Tibial artery (tissue), 4 donors: Measurements from ENCODE around the gene PDHB.
"Not testable (repeated sequence)": the region's sequence is repeated elsewhere in the genome, so short reads cannot be mapped to it uniquely, and the experiment has no call there.

Source experiments
- DNase-seq, 2 donors: peaks; one replicate each; pipeline ENCODE4 v3.0.0-alpha.2; 2019
- H3K27ac ChIP-seq, 2 donors: fragments of 200-600 bp; sonication (generic) in 1 of 2; 1 replicate in 1 of 2; 2 replicates in 1 of 2; pipeline ENCODE4 v1.5.1; 2018 to 2019; ENCODE audit warnings: mild to moderate bottlenecking in 1 of 2
- H3K27me3 ChIP-seq, 2 donors: fragments of 200-600 bp; sonication (generic) in 1 of 2; one replicate each; pipeline versions ENCODE4 v1.5.1 to v1.6.0; 2016 to 2019
- H3K36me3 ChIP-seq, 3 donors: fragments of 200-600 bp; sonication (generic) in 2 of 3; one replicate each; pipeline ENCODE4 v1.5.1; 2016 to 2019; ENCODE audit warnings: mild to moderate bottlenecking in 2 of 3
- H3K4me1 ChIP-seq, 4 donors: fragments of 200-600 bp; sonication (generic) in 2 of 4; 1 replicate in 3 of 4; 2 replicates in 1 of 4; pipeline ENCODE4 v1.5.1; 2016 to 2019
- H3K4me3 ChIP-seq, 2 donors: fragments of 200-600 bp; sonication (generic) in 1 of 2; 1 replicate in 1 of 2; 2 replicates in 1 of 2; pipeline ENCODE4 v1.5.1; 2018 to 2019; ENCODE audit warnings: mild to moderate bottlenecking in 2 of 2
- H3K9me3 ChIP-seq, 3 donors: fragments of 200-600 bp; sonication (generic) in 1 of 3; one replicate each; pipeline ENCODE4 v1.5.1; 2016 to 2019
- intact Hi-C: fragments of 100-400 bp; cut with DNase I; formaldehyde crosslinking; loops from one replicate; pipeline ENCODE4 v1.15.0; 2023; ENCODE audit warnings: low total_unique reads
- TF ChIP-seq, protein P1 (sequence below), 2 experiments: fragments of 200-600 bp in 1 of 2; fragments of 450-650 bp in 1 of 2; IDR thresholded peaks; one replicate each; pipeline ENCODE4 v1.5.1; 2017 to 2019; ENCODE audit warnings: antibody characterized with exemption in 2 of 2, mild to moderate bottlenecking in 1 of 2, moderate library complexity in 1 of 2

Gene PDHB

GRCh38 chr3:58459160-58459559 is 25.5 kb upstream of the PDHB start:
- H3K27me3 ChIP-seq, result no peaks in the 10 kb centered on the region
- H3K4me3 ChIP-seq, result no peak overlapping the region
- H3K36me3 ChIP-seq, result peaks cover 0 to 3% (median 0%) of the 10 kb centered on the region in 3 donors
- intact Hi-C loops, result no loop called here
- H3K4me1 ChIP-seq, result peaks cover 0 to 10% (median 1%) of the 10 kb centered on the region in 4 donors
- DNase-seq, result no peak
- no peak overlapping the region for H3K27ac ChIP-seq
- TF ChIP-seq, protein P1, sequence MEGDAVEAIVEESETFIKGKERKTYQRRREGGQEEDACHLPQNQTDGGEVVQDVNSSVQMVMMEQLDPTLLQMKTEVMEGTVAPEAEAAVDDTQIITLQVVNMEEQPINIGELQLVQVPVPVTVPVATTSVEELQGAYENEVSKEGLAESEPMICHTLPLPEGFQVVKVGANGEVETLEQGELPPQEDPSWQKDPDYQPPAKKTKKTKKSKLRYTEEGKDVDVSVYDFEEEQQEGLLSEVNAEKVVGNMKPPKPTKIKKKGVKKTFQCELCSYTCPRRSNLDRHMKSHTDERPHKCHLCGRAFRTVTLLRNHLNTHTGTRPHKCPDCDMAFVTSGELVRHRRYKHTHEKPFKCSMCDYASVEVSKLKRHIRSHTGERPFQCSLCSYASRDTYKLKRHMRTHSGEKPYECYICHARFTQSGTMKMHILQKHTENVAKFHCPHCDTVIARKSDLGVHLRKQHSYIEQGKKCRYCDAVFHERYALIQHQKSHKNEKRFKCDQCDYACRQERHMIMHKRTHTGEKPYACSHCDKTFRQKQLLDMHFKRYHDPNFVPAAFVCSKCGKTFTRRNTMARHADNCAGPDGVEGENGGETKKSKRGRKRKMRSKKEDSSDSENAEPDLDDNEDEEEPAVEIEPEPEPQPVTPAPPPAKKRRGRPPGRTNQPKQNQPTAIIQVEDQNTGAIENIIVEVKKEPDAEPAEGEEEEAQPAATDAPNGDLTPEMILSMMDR (IDR thresholded peaks at IDR 0.05), result no peak
- peaks cover 0 to 20% (median 12%) of the 10 kb centered on the region in 3 donors for H3K9me3 ChIP-seq

DNA sequence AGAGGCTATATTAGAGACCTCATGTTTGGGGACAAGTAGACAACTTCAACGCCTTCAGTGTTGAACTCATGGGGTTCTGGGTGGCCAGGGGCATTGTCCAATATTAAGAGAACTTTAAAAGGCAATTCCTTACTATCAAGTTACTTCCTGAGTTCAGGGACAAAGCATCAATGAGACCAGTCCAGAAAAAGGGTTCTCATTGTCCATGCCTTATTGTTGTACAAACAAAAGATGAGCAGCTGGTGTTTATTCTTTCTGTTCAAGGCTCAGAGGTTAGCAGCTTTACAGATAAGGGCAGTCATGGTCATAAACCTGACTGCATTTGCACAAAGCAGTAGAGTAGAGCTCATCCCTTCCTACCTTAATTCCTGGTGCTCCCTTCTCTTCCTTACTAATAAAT is 18.5 kb upstream of the PDHB start:
- Histone ChIP-seq H3K27ac (no peak overlapping the region), H3K4me3 (no peak overlapping the region), H3K36me3 (peaks cover 0 to 3% (median 0%) of the 10 kb centered on the region in 3 donors), H3K27me3 (no peaks in the 10 kb centered on the region), H3K4me1 (no peaks in the 10 kb centered on the region), H3K9me3 (peaks cover 0 to 28% (median 12%) of the 10 kb centered on the region in 3 donors)
- DNase-seq, result no peak
- intact Hi-C loops, result no loop called here
- TF ChIP-seq, protein P1 (IDR thresholded peaks at IDR 0.05), result no peak

GRCh38 chr3:58441514-58442450 is 8.2 kb upstream of the PDHB start:
- Histone ChIP-seq H3K36me3 (no peaks in the 10 kb centered on the region), H3K27ac (no peak overlapping the region), H3K9me3 (no peaks in the 10 kb centered on the region), H3K4me1 (no peaks in the 10 kb centered on the region), H3K4me3 (no peak overlapping the region), H3K27me3 (no peaks in the 10 kb centered on the region)
- intact Hi-C loops, result no loop called here
- no peak for DNase-seq
- TF ChIP-seq, protein P1 (IDR thresholded peaks at IDR 0.05), result no peak

GRCh38 chr3:58440996-58441355 is 7.3 kb upstream of the PDHB start:
- H3K36me3 ChIP-seq, intact Hi-C loops, H3K9me3 ChIP-seq, DNase-seq, H3K27me3 ChIP-seq, H3K4me1 ChIP-seq, H3K27ac ChIP-seq, H3K4me3 ChIP-seq: not testable (repeated sequence)

GRCh38 chr3:58437276-58437675 is 3.6 kb upstream of the PDHB start:
- H3K9me3 ChIP-seq, DNase-seq, H3K36me3 ChIP-seq, intact Hi-C loops, H3K4me3 ChIP-seq, H3K27me3 ChIP-seq, H3K27ac ChIP-seq: not testable (repeated sequence)
- peaks cover 0 to 36% (median 26%) of the 10 kb centered on the region in 4 donors for H3K4me1 ChIP-seq

DNA sequence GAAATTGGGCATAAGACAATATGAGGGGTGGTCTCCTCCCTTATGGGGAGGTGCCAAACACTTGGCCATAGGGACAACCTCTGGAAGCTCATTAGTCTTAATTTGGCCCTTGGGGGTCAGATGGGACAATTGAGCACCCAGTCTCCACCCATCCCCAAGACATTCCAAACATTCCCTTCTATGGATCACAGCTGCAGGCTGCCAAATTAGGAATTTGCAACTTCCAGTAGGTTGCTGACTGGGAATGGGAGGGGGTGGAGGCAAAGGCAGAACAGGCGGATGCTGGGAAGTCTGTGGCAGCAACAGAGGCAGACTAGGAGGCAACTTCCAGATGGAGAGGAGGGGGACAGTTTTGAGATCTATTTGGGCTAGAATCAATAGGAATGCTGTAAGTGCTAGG is 1.4 kb upstream of the PDHB start:
- Histone ChIP-seq H3K9me3 (no peaks in the 10 kb centered on the region), H3K4me1 (peaks cover 0 to 46% (median 37%) of the 10 kb centered on the region in 4 donors), H3K27me3 (no peaks in the 10 kb centered on the region), H3K27ac (peak overlapping the region; percentile 89 to 95), H3K36me3 (peaks cover 18 to 20% (median 19%) of the 10 kb centered on the region in 3 donors), H3K4me3 (no peak overlapping the region)
- TF ChIP-seq, protein P1 (IDR thresholded peaks at IDR 0.05), result no peak
- DNase-seq, result no peak
- intact Hi-C loops, result no loop called here
